Mesodermal cell (in vitro differentiated cells): ENCODE data around the gene TRMT1.

Source experiments
- H3K27ac ChIP-seq: 2 replicates; pipeline ENCODE4 v1.7.0; 2013; ENCODE audit warnings: mild to moderate bottlenecking, low read depth, low read length, moderate library complexity; ENCODE audit not compliant: severe bottlenecking
- H3K36me3 ChIP-seq: 2 replicates; pipeline ENCODE4 v1.7.1; 2013; ENCODE audit warnings: mild to moderate bottlenecking, low read length, moderate library complexity; ENCODE audit not compliant: control insufficient read depth, insufficient read depth
- H3K4me1 ChIP-seq: one replicate; pipeline ENCODE4 v1.7.1; 2013; ENCODE audit warnings: mild to moderate bottlenecking, low read length; ENCODE audit not compliant: insufficient read depth, control insufficient read depth, poor library complexity, severe bottlenecking
- H3K4me3 ChIP-seq: 2 replicates; pipeline ENCODE4 v1.7.0; 2013; ENCODE audit warnings: low read length, control low read depth, mild to moderate bottlenecking; ENCODE audit not compliant: insufficient read depth, poor library complexity, severe bottlenecking; ENCODE audit errors: extremely low read depth
- H3K9me3 ChIP-seq: 2 replicates; pipeline ENCODE4 v1.7.1; 2013; ENCODE audit warnings: mild to moderate bottlenecking, low read length, moderate library complexity; ENCODE audit not compliant: control insufficient read depth
- WGBS, 2 experiments: methylation state at CpG; one replicate each; pipeline ENCODE4 v1.1.5; 2013; ENCODE audit warnings: missing lambda C conversion rate in 2 of 2; ENCODE audit not compliant: insufficient coverage in 2 of 2; 5-methylcytosine and 5-hydroxymethylcytosine counted together

The TRMT1 gene

DNA sequence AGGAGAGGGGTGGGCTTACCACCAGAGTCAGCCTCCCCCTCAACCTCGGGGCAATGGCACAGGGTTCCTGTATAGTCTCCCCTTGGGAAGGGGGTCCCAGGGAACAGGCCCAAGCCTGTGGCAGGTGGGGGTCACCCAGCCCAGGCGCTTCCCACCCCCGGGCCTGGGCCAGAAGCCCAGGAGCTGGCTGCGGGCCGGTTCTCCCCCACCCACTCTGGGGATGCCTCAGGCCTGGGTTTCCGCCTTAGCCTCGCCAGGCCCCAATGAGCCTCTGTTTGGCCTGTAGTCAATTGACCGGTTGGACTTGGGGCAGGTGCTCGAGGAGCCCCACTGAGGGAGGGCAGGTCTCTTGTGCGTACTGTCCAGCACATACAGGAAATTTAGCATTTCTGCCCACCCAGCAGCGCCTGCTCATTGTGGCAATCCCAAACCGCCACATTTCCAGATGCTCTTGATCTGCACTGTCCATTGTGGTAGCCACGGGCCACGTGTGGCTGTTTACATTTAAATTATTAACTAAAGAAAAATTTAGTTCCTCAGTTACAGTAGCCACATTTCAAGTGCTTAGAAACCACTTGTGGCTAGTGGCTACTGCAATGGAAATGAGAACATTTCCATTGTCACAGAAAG, 23.8 kb downstream of the TRMT1 start:
- Histone ChIP-seq H3K4me1 (peaks cover 17% of the 10 kb centered on the region), H3K27ac (no peak overlapping the region), H3K4me3 (no peak overlapping the region), H3K9me3 (no peaks in the 10 kb centered on the region), H3K36me3 (no peaks in the 10 kb centered on the region)
- 85 to 98% methylated on average over 7 to 10 of the region's 14 CpGs for WGBS, 2 experiments

GRCh38 chr19:13092158-13092543, 24.4 kb downstream of the TRMT1 start:
- Histone ChIP-seq H3K36me3 (no peaks in the 10 kb centered on the region), H3K4me1 (peaks cover 17% of the 10 kb centered on the region), H3K4me3 (no peak overlapping the region), H3K9me3 (no peaks in the 10 kb centered on the region), H3K27ac (no peak overlapping the region)
- WGBS, 2 experiments, result 82 to 84% methylated on average over 2 of the region's 2 CpGs

GRCh38 chr19:13091400-13092157, 25.0 kb downstream of the TRMT1 start:
- H3K36me3 ChIP-seq, result no peaks in the 10 kb centered on the region
- peaks cover 17% of the 10 kb centered on the region for H3K4me1 ChIP-seq
- H3K27ac ChIP-seq, result no peak overlapping the region
- H3K9me3 ChIP-seq, result no peaks in the 10 kb centered on the region
- no peak overlapping the region for H3K4me3 ChIP-seq
- WGBS, 2 experiments, result 22 to 35% methylated on average over 12 to 18 of the region's 25 CpGs

DNA sequence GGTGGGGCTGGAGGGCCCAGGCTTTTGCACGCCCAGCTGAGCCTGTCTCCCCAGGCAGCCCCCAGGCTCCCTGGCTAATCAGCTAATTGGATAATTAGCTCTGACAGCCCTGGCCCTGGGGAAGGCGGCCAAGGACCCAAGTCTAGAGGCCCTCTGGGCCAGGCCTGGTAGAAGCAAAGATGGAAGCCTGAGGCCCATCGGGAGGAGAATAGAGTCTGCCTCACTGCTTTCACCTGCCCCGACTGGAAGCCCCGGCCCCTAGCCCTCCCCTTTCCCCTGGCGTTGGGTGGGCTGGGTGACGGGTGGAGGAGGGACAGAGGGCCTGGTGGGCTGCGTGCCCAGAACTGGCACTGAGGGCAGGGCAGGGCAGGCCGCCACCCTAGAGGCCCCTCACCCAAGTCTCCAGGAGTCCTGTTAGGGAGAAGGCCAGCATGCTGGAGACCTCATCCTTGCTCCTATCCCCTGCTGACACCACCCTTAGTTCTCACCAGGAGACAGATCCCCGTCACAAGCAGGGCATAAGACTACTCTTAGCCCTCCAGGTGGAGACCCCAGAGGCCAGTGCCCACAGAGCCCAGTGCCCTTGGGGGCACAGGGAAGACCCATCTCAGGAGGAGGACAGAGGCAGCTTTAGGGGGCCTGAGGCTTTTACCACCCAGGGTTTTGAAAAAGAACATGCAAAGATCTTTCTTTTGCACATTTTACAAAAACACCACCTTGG, 25.9 kb downstream of the TRMT1 start:
- no peak overlapping the region for H3K27ac ChIP-seq
- H3K4me3 ChIP-seq, result no peak overlapping the region
- 82 to 87% methylated on average over 3 to 6 of the region's 10 CpGs for WGBS, 2 experiments
- H3K4me1 ChIP-seq, result peaks cover 14% of the 10 kb centered on the region
- no peaks in the 10 kb centered on the region for H3K9me3 ChIP-seq
- no peaks in the 10 kb centered on the region for H3K36me3 ChIP-seq

DNA sequence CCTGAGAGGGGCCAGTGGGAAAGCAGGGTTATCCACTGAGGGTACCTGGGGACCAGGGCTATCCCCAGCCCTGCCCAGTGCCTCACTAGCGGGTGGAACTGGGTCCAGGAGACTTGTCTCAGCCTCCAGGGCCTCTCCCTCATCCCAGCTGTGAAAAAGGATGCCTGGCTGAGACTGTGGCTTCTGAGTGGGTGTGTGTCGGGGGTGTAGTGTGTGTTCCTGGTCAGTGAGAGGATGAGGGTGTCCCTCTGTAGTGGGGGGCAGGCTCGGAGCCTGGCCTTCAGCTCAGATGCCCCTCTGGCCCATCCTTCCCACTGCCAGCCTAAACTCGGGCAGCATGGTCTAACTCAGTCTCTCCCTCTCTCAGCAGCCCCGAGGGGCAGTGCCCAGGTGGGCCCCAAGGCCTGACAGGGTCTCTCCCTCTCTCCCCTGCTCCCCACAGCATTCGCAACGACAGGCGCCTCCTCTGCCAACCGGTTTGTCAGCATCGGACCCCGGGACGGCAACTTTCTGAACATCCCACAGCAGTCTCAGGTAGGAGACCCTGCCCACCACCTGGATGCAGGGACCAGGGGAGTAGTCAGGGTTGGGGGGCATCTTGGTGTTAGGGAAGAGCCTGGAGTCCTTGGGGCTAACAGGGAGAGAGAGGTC, 26.6 kb downstream of the TRMT1 start:
- Histone ChIP-seq H3K36me3 (no peaks in the 10 kb centered on the region), H3K27ac (no peak overlapping the region), H3K9me3 (no peaks in the 10 kb centered on the region), H3K4me1 (peaks cover 8% of the 10 kb centered on the region), H3K4me3 (no peak overlapping the region)
- WGBS, 2 experiments, result 81 to 87% methylated on average over 2 to 4 of the region's 12 CpGs

DNA sequence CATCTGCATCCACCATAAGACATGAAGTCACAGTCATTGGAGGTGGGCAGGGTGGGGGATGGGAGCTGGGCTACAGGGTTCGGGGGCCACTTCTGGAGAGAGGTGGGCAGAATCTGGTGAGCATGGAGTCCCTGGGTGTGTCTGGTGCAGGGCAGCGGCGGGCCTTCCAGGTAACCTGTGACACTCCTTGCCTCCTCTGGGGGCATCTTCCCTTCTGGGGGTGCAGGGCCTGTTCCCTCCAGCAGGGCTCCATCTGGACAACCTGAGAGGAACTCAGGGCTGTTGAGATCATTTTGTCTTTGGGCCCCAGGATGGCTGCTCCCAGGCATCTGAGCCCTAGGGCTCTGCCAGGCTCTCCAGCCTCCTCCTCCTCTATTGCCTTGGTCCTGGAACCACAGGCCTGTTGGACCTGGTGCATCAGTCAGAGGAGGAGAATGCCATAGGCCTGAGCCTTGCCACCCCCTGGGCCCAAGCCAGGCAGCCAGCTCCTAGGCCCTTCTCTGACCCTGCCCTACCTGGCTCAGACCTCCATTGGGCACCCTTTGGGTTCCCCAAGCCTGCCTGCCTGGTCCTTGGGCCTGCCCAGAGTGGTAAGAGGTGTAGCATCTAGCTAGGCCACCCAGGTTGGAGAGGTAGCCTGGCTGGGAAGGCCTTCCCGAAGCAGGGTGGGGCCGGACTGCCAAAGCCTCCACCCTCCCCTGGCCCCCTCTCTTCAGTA, 27.2 kb downstream of the TRMT1 start:
- H3K4me1 ChIP-seq, result peaks cover 8% of the 10 kb centered on the region
- no peak overlapping the region for H3K4me3 ChIP-seq
- H3K9me3 ChIP-seq, result no peaks in the 10 kb centered on the region
- WGBS, 2 experiments, result 74 to 81% methylated on average over 2 to 5 of the region's 5 CpGs
- no peak overlapping the region for H3K27ac ChIP-seq
- no peaks in the 10 kb centered on the region for H3K36me3 ChIP-seq

DNA sequence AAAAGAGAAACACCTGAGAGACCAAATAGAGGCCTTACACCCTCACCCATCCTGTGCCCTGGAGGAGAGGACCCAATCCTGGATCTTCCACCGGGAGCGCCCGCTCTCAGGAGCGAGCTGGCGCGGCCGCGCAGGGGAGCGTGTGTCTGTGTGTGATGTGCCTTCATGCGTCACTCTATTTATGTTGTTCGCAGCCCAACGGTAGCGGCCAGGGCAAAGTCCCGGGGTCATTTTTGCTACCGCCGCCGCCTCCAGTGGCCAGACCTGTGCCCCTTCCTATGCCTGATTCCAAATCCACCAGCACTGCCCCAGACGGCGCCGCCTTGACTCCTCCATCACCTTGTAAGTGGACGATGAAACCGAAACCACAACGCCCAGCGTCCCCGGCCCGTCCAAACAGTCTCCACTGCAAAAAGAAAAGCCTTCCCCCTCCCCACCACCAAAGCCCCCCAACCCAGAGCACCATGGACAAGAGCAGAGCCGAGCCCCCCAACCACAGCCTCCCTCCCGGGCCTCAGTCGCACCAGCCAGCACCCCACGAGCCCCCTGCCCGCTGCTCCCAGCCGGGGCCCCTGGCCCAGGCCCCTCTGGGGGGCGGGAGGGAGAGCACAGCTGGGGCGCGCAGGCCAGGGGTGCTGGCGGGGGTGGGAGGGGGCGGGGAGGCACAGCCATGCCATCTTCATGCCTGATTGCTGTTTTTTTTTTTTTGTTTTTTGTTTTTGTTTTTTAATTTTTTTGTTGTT, 28.6 kb downstream of the TRMT1 start:
- Histone ChIP-seq H3K4me3 (no peak overlapping the region), H3K27ac (no peak overlapping the region), H3K9me3 (no peaks in the 10 kb centered on the region), H3K36me3 (no peaks in the 10 kb centered on the region), H3K4me1 (peaks cover 4% of the 10 kb centered on the region)
- 92% methylated on average over 14 to 21 of the region's 37 CpGs for WGBS, 2 experiments

DNA sequence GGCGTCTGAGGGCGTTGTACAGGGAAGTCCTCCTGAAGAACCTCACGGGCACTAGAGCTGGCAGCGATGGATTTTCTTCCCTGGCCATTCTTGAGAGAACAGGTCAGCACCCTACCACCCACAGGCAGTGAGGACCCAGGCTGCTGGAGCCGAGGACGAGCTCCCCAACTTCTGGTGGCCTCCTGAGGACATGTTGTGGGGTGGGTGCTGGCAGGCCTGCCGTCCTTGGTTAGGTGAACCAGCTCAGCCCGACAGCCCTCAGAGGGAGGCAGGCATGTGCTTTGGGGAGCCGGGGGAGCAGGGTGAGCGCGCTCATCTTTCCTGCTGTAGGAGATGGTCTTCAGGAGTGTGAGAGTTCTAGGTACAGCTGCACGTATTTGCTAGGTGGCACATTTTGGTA, 29.2 kb downstream of the TRMT1 start:
- Histone ChIP-seq H3K4me1 (peaks cover 4% of the 10 kb centered on the region), H3K27ac (no peak overlapping the region), H3K9me3 (no peaks in the 10 kb centered on the region), H3K4me3 (no peak overlapping the region), H3K36me3 (no peaks in the 10 kb centered on the region)
- 86 to 93% methylated on average over 3 to 10 of the region's 12 CpGs for WGBS, 2 experiments

DNA sequence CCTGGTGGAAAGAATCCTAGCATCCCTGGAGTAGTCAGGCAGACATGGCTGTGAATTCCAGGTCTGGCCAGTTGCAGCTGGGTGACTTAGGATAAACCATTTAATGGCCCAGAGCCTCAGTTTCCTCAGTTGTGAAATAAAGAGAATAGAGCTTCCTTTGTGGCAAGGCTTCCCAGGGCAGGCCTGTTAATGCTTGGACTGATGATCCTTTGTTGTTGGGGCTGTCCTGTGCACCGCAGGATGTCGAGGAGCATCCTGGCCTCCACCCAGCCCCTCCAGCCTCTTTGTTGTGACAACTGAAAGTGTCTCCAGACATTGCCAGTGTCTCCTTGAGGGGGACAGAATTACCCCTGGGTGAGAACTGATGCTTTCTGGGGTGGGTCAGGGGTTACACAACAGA, 30.2 kb downstream of the TRMT1 start:
- Histone ChIP-seq H3K4me3 (no peak overlapping the region), H3K9me3 (no peaks in the 10 kb centered on the region), H3K4me1 (no peaks in the 10 kb centered on the region), H3K36me3 (no peaks in the 10 kb centered on the region), H3K27ac (no peak overlapping the region)
- no CpG with 5 or more reads among the region's 2 CpGs for WGBS, 2 experiments

- H3K9me3 ChIP-seq, result no peaks in the 10 kb centered on the region
- H3K36me3 ChIP-seq, result no peaks in the 10 kb centered on the region
- H3K27ac ChIP-seq, result no peak overlapping the region
- H3K4me3 ChIP-seq, result no peak overlapping the region
- no peaks in the 10 kb centered on the region for H3K4me1 ChIP-seq
- WGBS, 2 experiments, result 78 to 82% methylated on average over 7 of the region's 7 CpGs
Measured at GRCh38 chr19:13085666-13086065, 30.9 kb downstream of the TRMT1 start.
